ENCODE measurements around the gene SOX10. TPM values are rescaled to one million over a fixed set of nuclear protein-coding genes. Genes with fewer than 3 reads are reported as not detected.

Gene SOX10
- total and polyA plus RNA-seq, 2 of the 13 experiments (the other 11 are each of a cell fraction or from before 2014, with no cell fraction given): not detected

DNA sequence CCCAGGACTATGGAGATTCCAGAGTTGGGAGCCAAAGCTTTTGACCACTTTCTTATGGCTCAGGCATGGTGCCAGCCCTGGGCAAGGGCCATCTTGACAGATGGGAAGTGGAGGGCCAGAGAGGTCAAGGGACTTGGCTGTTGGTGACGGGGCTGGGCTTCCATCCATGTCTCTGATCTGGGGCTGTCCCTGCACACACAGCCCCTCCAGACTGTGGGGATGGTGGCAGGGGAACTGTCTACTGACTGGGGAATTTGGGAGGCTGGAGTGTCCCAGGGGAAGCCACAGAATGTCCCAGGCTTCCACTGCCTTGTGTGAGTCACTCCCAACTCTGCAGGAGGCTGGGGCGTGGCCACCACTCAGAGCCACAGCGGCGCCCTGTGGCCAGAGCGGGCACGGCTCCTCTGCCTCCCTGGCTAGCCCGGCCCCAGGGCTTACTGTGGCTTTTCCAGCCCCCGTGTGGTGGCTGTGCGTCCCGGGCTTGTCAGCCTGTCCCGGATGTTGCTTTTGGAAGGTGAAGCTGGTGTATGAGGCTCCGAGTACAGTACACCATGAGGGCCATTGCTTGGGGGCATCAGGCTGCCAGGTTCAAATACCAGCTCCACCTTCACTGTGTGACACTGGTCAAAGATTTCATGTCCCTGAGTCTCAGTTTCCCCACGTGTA is 50.5 kb downstream of the SOX10 start (continued):
- TF ChIP-seq, protein P1, sequence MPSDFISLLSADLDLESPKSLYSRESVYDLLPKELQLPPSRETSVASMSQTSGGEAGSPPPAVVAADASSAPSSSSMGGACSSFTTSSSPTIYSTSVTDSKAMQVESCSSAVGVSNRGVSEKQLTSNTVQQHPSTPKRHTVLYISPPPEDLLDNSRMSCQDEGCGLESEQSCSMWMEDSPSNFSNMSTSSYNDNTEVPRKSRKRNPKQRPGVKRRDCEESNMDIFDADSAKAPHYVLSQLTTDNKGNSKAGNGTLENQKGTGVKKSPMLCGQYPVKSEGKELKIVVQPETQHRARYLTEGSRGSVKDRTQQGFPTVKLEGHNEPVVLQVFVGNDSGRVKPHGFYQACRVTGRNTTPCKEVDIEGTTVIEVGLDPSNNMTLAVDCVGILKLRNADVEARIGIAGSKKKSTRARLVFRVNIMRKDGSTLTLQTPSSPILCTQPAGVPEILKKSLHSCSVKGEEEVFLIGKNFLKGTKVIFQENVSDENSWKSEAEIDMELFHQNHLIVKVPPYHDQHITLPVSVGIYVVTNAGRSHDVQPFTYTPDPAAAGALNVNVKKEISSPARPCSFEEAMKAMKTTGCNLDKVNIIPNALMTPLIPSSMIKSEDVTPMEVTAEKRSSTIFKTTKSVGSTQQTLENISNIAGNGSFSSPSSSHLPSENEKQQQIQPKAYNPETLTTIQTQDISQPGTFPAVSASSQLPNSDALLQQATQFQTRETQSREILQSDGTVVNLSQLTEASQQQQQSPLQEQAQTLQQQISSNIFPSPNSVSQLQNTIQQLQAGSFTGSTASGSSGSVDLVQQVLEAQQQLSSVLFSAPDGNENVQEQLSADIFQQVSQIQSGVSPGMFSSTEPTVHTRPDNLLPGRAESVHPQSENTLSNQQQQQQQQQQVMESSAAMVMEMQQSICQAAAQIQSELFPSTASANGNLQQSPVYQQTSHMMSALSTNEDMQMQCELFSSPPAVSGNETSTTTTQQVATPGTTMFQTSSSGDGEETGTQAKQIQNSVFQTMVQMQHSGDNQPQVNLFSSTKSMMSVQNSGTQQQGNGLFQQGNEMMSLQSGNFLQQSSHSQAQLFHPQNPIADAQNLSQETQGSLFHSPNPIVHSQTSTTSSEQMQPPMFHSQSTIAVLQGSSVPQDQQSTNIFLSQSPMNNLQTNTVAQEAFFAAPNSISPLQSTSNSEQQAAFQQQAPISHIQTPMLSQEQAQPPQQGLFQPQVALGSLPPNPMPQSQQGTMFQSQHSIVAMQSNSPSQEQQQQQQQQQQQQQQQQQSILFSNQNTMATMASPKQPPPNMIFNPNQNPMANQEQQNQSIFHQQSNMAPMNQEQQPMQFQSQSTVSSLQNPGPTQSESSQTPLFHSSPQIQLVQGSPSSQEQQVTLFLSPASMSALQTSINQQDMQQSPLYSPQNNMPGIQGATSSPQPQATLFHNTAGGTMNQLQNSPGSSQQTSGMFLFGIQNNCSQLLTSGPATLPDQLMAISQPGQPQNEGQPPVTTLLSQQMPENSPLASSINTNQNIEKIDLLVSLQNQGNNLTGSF (CRISPR knock-in tag; IDR thresholded peaks at IDR 0.05): no peak; the same call in 1 of the 2 replicates
- TF ChIP-seq THYN1 (CRISPR knock-in tag; IDR thresholded peaks at IDR 0.05; ENCODE audit: borderline replicate concordance, low read depth) (no peak), HOXA7 (CRISPR knock-in tag; IDR thresholded peaks at IDR 0.05) (no peak), KDM3A (CRISPR knock-in tag; IDR thresholded peaks at IDR 0.05; ENCODE audit: low read depth) (peak; percentile 82), GLMP (CRISPR knock-in tag; IDR thresholded peaks at IDR 0.05; ENCODE audit: borderline replicate concordance) (no peak), IKZF4 (CRISPR knock-in tag; IDR thresholded peaks at IDR 0.05; ENCODE audit: borderline replicate concordance, low read depth, not compliant biosample characterization) (no peak), ZNF12 (CRISPR knock-in tag; IDR thresholded peaks at IDR 0.05) (no peak; the same call in 1 of the 2 replicates), ZNF331 (CRISPR knock-in tag; IDR thresholded peaks at IDR 0.05) (peak; percentile 42; the same call in 1 of the 2 replicates), NR2F6 (IDR thresholded peaks at IDR 0.05) (no peak), NR2F6 (CRISPR knock-in tag; IDR thresholded peaks at IDR 0.05) (peak; percentile 50; the same call in 1 of the 2 replicates), ZNF546 (CRISPR knock-in tag; conservative IDR thresholded peaks at IDR 0.05) (no peak), CHCHD3 (CRISPR knock-in tag; IDR thresholded peaks at IDR 0.05) (no peak), SP140L (CRISPR knock-in tag; IDR thresholded peaks at IDR 0.05; ENCODE audit: borderline replicate concordance) (no peak)
- TF ChIP-seq, protein P2, sequence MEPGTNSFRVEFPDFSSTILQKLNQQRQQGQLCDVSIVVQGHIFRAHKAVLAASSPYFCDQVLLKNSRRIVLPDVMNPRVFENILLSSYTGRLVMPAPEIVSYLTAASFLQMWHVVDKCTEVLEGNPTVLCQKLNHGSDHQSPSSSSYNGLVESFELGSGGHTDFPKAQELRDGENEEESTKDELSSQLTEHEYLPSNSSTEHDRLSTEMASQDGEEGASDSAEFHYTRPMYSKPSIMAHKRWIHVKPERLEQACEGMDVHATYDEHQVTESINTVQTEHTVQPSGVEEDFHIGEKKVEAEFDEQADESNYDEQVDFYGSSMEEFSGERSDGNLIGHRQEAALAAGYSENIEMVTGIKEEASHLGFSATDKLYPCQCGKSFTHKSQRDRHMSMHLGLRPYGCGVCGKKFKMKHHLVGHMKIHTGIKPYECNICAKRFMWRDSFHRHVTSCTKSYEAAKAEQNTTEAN (CRISPR knock-in tag; conservative IDR thresholded peaks at IDR 0.05): no peak; the same call in 1 of the 2 replicates

All from HepG2 (cell line).